Stimulated activated CD4-positive, alpha-beta T cell treated with anti-CD3 and anti-CD28 coated beads, Interleukin-4, amount 100 ng/mL, for 48 hours (primary cell): ENCODE data around the gene MYRF.

Experiments used
- DNase-seq, 2 donors: peaks; one replicate each; pipeline ENCODE4 v3.0.0-alpha.2; 2020; ENCODE audit warnings: low read depth in 2 of 2

The MYRF gene

GRCh38 chr11:61760946-61761345, 8.5 kb downstream of the MYRF start:
- no peak for DNase-seq

- no peak for DNase-seq
Observed at GRCh38 chr11:61761440-61762222, 9.2 kb downstream of the MYRF start.

- DNase-seq: no peak
Observed at GRCh38 chr11:61762223-61762615, 9.8 kb downstream of the MYRF start.

GRCh38 chr11:61762798-61763197, 10.4 kb downstream of the MYRF start:
- DNase-seq: no peak

- DNase-seq: no peak
Observed at GRCh38 chr11:61763930-61764605, 11.6 kb downstream of the MYRF start.

- no peak for DNase-seq
Observed at GRCh38 chr11:61764606-61765260, 12.3 kb downstream of the MYRF start.

GRCh38 chr11:61765550-61766253, 13.3 kb downstream of the MYRF start:
- DNase-seq: no peak

- DNase-seq: no peak
Observed at GRCh38 chr11:61766353-61766841, 14.0 kb downstream of the MYRF start.

- DNase-seq: no peak
Observed at GRCh38 chr11:61768376-61769076, 16.1 kb downstream of the MYRF start.

GRCh38 chr11:61769169-61769920, 16.9 kb downstream of the MYRF start:
- no peak for DNase-seq

GRCh38 chr11:61769946-61770683, 17.7 kb downstream of the MYRF start:
- DNase-seq: no peak

- DNase-seq: no peak
Observed at GRCh38 chr11:61771195-61771894, 18.9 kb downstream of the MYRF start.

- no peak for DNase-seq
Observed at GRCh38 chr11:61771985-61772455, 19.6 kb downstream of the MYRF start.

- no peak for DNase-seq
Observed at GRCh38 chr11:61773356-61773755, 20.9 kb downstream of the MYRF start.

GRCh38 chr11:61773809-61774208, 21.4 kb downstream of the MYRF start:
- no peak for DNase-seq

GRCh38 chr11:61774411-61774810, 22.0 kb downstream of the MYRF start:
- DNase-seq: no peak

- no peak for DNase-seq
Observed at GRCh38 chr11:61775106-61775505, 22.7 kb downstream of the MYRF start.

- DNase-seq: no peak
Observed at GRCh38 chr11:61775606-61776554, 23.4 kb downstream of the MYRF start.
